AG04449 (cell line): ENCODE data around the gene MUC5B.

ENCODE experiments used
- CTCF ChIA-PET: fragments of 350-600 bp; formaldehyde crosslinking; extraction: SDS; loops from one replicate; lab custom pipeline; 2021; ENCODE audit warnings: antibody characterized with exemption; lab: Yijun Ruan, JAX
- POLR2A ChIA-PET: fragments of 400-600, 350-600 bp; formaldehyde crosslinking; extraction: SDS; loops from one replicate; lab custom pipeline; 2020; ENCODE audit warnings: antibody characterized with exemption, inconsistent platforms; lab: Yijun Ruan, JAX
- DNase-seq: peaks from one replicate; pipeline ENCODE4 v3.0.0-alpha.2; 2010; ENCODE audit warnings: low read depth, low spot score
- H3K4me3 ChIP-seq: 2 replicates; pipeline ENCODE4 v1.5.1; 2011; ENCODE audit warnings: low read depth, mild to moderate bottlenecking, control low read depth, low read length
- CTCF ChIP-seq: IDR thresholded peaks from one replicate; pipeline ENCODE4 v1.5.1; 2011; ENCODE audit warnings: mild to moderate bottlenecking, moderate library complexity, low read length, control low read depth, inconsistent platforms; ENCODE audit not compliant: insufficient read depth; ENCODE audit errors: missing control alignments

MUC5B gene

GRCh38 chr11:1303973-1304372, 81.1 kb downstream of the MUC5B start:
- no peak overlapping the region for H3K4me3 ChIP-seq
- ChIA-PET POLR2A (no interaction called here), CTCF (interaction anchor here (1.8 kb wide), 1 partner anchor 210 kb away, joined by 4 read pairs; no protein-coding TSS in a partner anchor)
- DNase-seq: no peak
- no peak for TF ChIP-seq CTCF

GRCh38 chr11:1304380-1304779, 81.5 kb downstream of the MUC5B start:
- no peak overlapping the region for H3K4me3 ChIP-seq
- POLR2A ChIA-PET: no interaction called here
- CTCF ChIA-PET: interaction anchor here (1.8 kb wide), 1 partner anchor 210 kb away, joined by 4 read pairs; no protein-coding TSS in a partner anchor
- DNase-seq: no peak
- no peak for TF ChIP-seq CTCF

- DNase-seq: no peak
- POLR2A ChIA-PET: no interaction called here
- no peak for TF ChIP-seq CTCF
- H3K4me3 ChIP-seq: no peak overlapping the region
- CTCF ChIA-PET: interaction anchor here (1.8 kb wide), 1 partner anchor 209 kb away, joined by 4 read pairs; no protein-coding TSS in a partner anchor
These were observed 82.2 kb downstream of the MUC5B start for GRCh38 chr11:1305063-1305495.

- CTCF ChIA-PET: no interaction called here
- TF ChIP-seq CTCF: no peak
- DNase-seq: no peak
- POLR2A ChIA-PET: no interaction called here
- H3K4me3 ChIP-seq: no peak overlapping the region
These were observed 82.7 kb downstream of the MUC5B start for GRCh38 chr11:1305501-1306056.

- ChIA-PET CTCF (no interaction called here), POLR2A (no interaction called here)
- no peak for DNase-seq
- no peak overlapping the region for H3K4me3 ChIP-seq
- no peak for TF ChIP-seq CTCF
These were observed 83.6 kb downstream of the MUC5B start for GRCh38 chr11:1306186-1307162.

- no peak for DNase-seq
- no peak overlapping the region for H3K4me3 ChIP-seq
- POLR2A ChIA-PET: no interaction called here
- no peak for TF ChIP-seq CTCF
- CTCF ChIA-PET: interaction anchor here (1.2 kb wide), 1 partner anchor 14 kb away, joined by 3 read pairs; no protein-coding TSS in a partner anchor
These were observed 84.5 kb downstream of the MUC5B start for GRCh38 chr11:1307163-1307870.
